MM.1S (cell line): Measurements from ENCODE around the gene ARID2.

Source experiments
- DNase-seq: peaks from one replicate; pipeline ENCODE4 v3.0.0-alpha.2; 2015
- H2AFZ ChIP-seq: fragments of 300-600 bp; sonication (generic); 2 replicates; pipeline ENCODE4 v1.6.0; 2016; ENCODE audit warnings: antibody characterized with exemption, low read length
- H3F3A ChIP-seq: fragments of 300-600 bp; sonication (generic); 2 replicates; pipeline ENCODE4 v1.6.1; 2016; ENCODE audit warnings: mild to moderate bottlenecking, antibody characterized with exemption, low read length, moderate library complexity, mixed read lengths; ENCODE audit not compliant: insufficient read depth
- H3K27ac ChIP-seq: fragments of 300-600 bp; sonication (generic); 2 replicates; pipeline ENCODE4 v1.5.1; 2016; ENCODE audit warnings: mild to moderate bottlenecking, low read length
- H3K27me3 ChIP-seq: fragments of 300-600 bp; sonication (generic); replicated peaks from 2 replicates; pipeline ENCODE4 v1.6.0; 2016; ENCODE audit warnings: low read length; ENCODE audit not compliant: insufficient read depth
- H3K36me3 ChIP-seq: fragments of 300-600 bp; sonication (generic); replicated peaks from 2 replicates; pipeline ENCODE4 v1.6.1; 2016; ENCODE audit warnings: mild to moderate bottlenecking, low read length, mixed read lengths; ENCODE audit not compliant: insufficient read depth
- H3K4me1 ChIP-seq: fragments of 300-600 bp; sonication (generic); 2 replicates; pipeline ENCODE4 v1.6.1; 2016; ENCODE audit warnings: low read length, mixed read lengths
- H3K4me2 ChIP-seq: fragments of 300-600 bp; sonication (generic); 2 replicates; pipeline ENCODE4 v1.6.0; 2016; ENCODE audit warnings: low read depth, low read length
- H3K4me3 ChIP-seq: fragments of 300-600 bp; sonication (generic); 2 replicates; pipeline ENCODE4 v1.5.1; 2016; ENCODE audit warnings: low read length, mixed read lengths
- H3K79me2 ChIP-seq: fragments of 300-600 bp; sonication (generic); 2 replicates; pipeline ENCODE4 v1.6.1; 2016; ENCODE audit warnings: mixed run types, low read length, mixed read lengths
- H3K9ac ChIP-seq: fragments of 300-600 bp; sonication (generic); 2 replicates; pipeline ENCODE4 v1.6.1; 2016; ENCODE audit warnings: low read length, mixed read lengths
- H3K9me2 ChIP-seq: fragments of 300-600 bp; sonication (generic); replicated peaks from 2 replicates; pipeline ENCODE4 v1.6.1; 2016; ENCODE audit warnings: mild to moderate bottlenecking, low read length, mixed read lengths; ENCODE audit not compliant: insufficient read depth
- H3K9me3 ChIP-seq: fragments of 300-600 bp; sonication (generic); replicated peaks from 2 replicates; pipeline ENCODE4 v1.6.1; 2016; ENCODE audit warnings: mild to moderate bottlenecking, low read length, mixed read lengths; ENCODE audit not compliant: insufficient read depth
- H4K20me1 ChIP-seq: fragments of 300-600 bp; sonication (generic); 2 replicates; pipeline ENCODE4 v1.6.1; 2016; ENCODE audit warnings: mild to moderate bottlenecking, low read length, moderate library complexity, mixed read lengths; ENCODE audit not compliant: insufficient read depth
- EZH2 ChIP-seq: fragments of 300-600 bp; sonication (generic); optimal IDR thresholded peaks from 2 replicates; pipeline ENCODE3; 2017; ENCODE audit warnings: low read depth, mild to moderate bottlenecking, antibody characterized with exemption, low read length, mixed read lengths
- EZH2phosphoT487 ChIP-seq: fragments of 300-600 bp; sonication (generic); IDR thresholded peaks from 2 replicates; pipeline ENCODE4 v1.6.1; 2018; ENCODE audit warnings: antibody characterized with exemption, low read length
- TF ChIP-seq, protein P1 (sequence below): fragments of 300-600 bp; sonication (generic); IDR thresholded peaks from 2 replicates; pipeline ENCODE4 v1.5.1; 2016; ENCODE audit warnings: antibody characterized with exemption, low read length, mixed read lengths

The ARID2 gene

GRCh38 chr12:45697371-45697770 lies 32.1 kb upstream of the ARID2 start:
- Histone ChIP-seq H3F3A (no peaks in the 10 kb centered on the region), H3K4me2 (no peak overlapping the region), H3K9ac (no peak overlapping the region), H3K9me3 (no peaks in the 10 kb centered on the region), H3K27me3 (no peaks in the 10 kb centered on the region), H3K9me2 (no peaks in the 10 kb centered on the region), H3K79me2 (no peaks in the 10 kb centered on the region), H3K36me3 (no peaks in the 10 kb centered on the region), H3K4me1 (no peaks in the 10 kb centered on the region), H4K20me1 (no peaks in the 10 kb centered on the region), H3K27ac (no peak overlapping the region), H3K4me3 (no peak overlapping the region), H2AFZ (no peak overlapping the region)
- TF ChIP-seq EZH2 (no peak), EZH2phosphoT487 (no peak)
- TF ChIP-seq, protein P1, sequence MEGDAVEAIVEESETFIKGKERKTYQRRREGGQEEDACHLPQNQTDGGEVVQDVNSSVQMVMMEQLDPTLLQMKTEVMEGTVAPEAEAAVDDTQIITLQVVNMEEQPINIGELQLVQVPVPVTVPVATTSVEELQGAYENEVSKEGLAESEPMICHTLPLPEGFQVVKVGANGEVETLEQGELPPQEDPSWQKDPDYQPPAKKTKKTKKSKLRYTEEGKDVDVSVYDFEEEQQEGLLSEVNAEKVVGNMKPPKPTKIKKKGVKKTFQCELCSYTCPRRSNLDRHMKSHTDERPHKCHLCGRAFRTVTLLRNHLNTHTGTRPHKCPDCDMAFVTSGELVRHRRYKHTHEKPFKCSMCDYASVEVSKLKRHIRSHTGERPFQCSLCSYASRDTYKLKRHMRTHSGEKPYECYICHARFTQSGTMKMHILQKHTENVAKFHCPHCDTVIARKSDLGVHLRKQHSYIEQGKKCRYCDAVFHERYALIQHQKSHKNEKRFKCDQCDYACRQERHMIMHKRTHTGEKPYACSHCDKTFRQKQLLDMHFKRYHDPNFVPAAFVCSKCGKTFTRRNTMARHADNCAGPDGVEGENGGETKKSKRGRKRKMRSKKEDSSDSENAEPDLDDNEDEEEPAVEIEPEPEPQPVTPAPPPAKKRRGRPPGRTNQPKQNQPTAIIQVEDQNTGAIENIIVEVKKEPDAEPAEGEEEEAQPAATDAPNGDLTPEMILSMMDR = no peak
- no peak for DNase-seq

- Histone ChIP-seq H3K4me3 (no peak overlapping the region), H3K4me1 (no peaks in the 10 kb centered on the region), H3K9ac (no peak overlapping the region), H3K36me3 (no peaks in the 10 kb centered on the region), H3K79me2 (no peaks in the 10 kb centered on the region), H3K27ac (no peak overlapping the region), H3K9me3 (no peaks in the 10 kb centered on the region), H3K9me2 (no peaks in the 10 kb centered on the region), H4K20me1 (no peaks in the 10 kb centered on the region), H3K27me3 (no peaks in the 10 kb centered on the region), H3K4me2 (no peak overlapping the region), H3F3A (no peaks in the 10 kb centered on the region), H2AFZ (no peak overlapping the region)
- TF ChIP-seq, protein P1 = no peak
- no peak for TF ChIP-seq EZH2
- TF ChIP-seq EZH2phosphoT487 = no peak
- DNase-seq = no peak
Observed at GRCh38 chr12:45701296-45701695, 28.2 kb upstream of the ARID2 start.

- TF ChIP-seq, protein P1 = no peak
- no peak for TF ChIP-seq EZH2
- TF ChIP-seq EZH2phosphoT487 = no peak
- no peaks in the 10 kb centered on the region for H4K20me1 ChIP-seq
- H3K9me2 ChIP-seq = no peaks in the 10 kb centered on the region
- H3K36me3 ChIP-seq = no peaks in the 10 kb centered on the region
- no peaks in the 10 kb centered on the region for H3K4me1 ChIP-seq
- H3K9ac ChIP-seq = no peak overlapping the region
- no peak for DNase-seq
- no peak overlapping the region for H2AFZ ChIP-seq
- no peak overlapping the region for H3K4me3 ChIP-seq
- no peaks in the 10 kb centered on the region for H3F3A ChIP-seq
- H3K9me3 ChIP-seq = no peaks in the 10 kb centered on the region
- no peaks in the 10 kb centered on the region for H3K27me3 ChIP-seq
- no peak overlapping the region for H3K4me2 ChIP-seq
- no peaks in the 10 kb centered on the region for H3K79me2 ChIP-seq
- no peak overlapping the region for H3K27ac ChIP-seq
Observed at GRCh38 chr12:45703942-45704341, 25.6 kb upstream of the ARID2 start.
